HFF-Myc (cell line): ENCODE results near the gene GRM4.

ENCODE experiments used
- DNase-seq: peaks from one replicate; pipeline ENCODE4 v3.0.0-alpha.2; 2011; ENCODE audit warnings: low read depth; ENCODE audit errors: extremely low read depth
- H3K4me3 ChIP-seq: replicated peaks from 2 replicates; pipeline ENCODE4 v1.5.1; 2011; ENCODE audit warnings: low read depth, mild to moderate bottlenecking, control low read depth, low read length
- CTCF ChIP-seq: IDR thresholded peaks from 2 replicates; pipeline ENCODE4 v1.5.1; 2012; ENCODE audit warnings: mild to moderate bottlenecking, low read depth, low read length, control low read depth; ENCODE audit errors: missing control alignments

GRM4 gene

GRCh38 chr6:34080357-34080756 is 65.5 kb downstream of the GRM4 start:
- DNase-seq, result no peak

GRCh38 chr6:34079899-34080298 is 66.0 kb downstream of the GRM4 start:
- TF ChIP-seq CTCF, result no peak
- H3K4me3 ChIP-seq, result no peak overlapping the region
- no peak for DNase-seq

More at GRCh38 chr6:34080357-34080756, 65.5 kb downstream of the GRM4 start:
- no peak for TF ChIP-seq CTCF
- H3K4me3 ChIP-seq, result no peak overlapping the region

- no peak for TF ChIP-seq CTCF
- H3K4me3 ChIP-seq, result no peak overlapping the region
- DNase-seq, result no peak
Measured at GRCh38 chr6:34075906-34076305, 70.0 kb downstream of the GRM4 start.

- H3K4me3 ChIP-seq, result no peak overlapping the region
- DNase-seq, result no peak
- no peak for TF ChIP-seq CTCF
Measured at GRCh38 chr6:34074064-34074742, 71.7 kb downstream of the GRM4 start.

- no peak for DNase-seq
- no peak for TF ChIP-seq CTCF
Measured at GRCh38 chr6:34073540-34073939, 72.3 kb downstream of the GRM4 start.

GRCh38 chr6:34072727-34073126 is 73.2 kb downstream of the GRM4 start:
- TF ChIP-seq CTCF, result no peak
- H3K4me3 ChIP-seq, result no peak overlapping the region
- no peak for DNase-seq

More at GRCh38 chr6:34073540-34073939, 72.3 kb downstream of the GRM4 start:
- H3K4me3 ChIP-seq, result no peak overlapping the region
